Measurements from ENCODE around the gene SAAL1.

The SAAL1 gene

DNA sequence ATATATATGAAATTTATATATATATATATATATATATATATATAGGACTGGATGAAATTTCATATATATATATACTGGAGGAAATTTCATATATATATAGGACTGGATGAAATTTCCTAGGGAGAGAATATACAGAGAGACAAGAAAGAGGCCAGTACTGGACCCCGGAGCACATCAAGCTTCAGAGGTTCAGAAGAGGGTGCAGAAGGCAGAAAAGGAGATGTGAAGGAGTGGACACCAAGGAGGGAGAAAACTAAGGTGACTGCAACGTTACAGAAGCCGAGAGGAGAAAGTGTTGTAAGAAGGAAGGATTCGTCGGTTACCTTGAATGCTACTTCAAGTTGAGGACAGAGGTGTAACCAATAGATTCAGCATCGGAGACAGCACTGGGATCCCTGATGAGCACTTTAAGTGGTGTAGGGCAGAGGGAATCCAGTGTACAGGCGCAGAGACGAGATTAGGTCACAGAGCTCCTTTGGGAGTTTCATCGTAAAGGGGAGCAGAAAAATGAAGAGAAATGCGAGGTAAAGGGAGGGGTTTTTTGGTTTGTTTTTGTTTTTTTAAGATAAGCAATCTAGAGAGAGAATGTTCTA lies 51.3 kb downstream of the SAAL1 start:
- no peak for TF ChIP-seq IKZF3 (tag by site-specific recombination; IDR thresholded peaks at IDR 0.05)
- no peak for TF ChIP-seq ZNF701 (tag by site-specific recombination; IDR thresholded peaks at IDR 0.05)
- no peak for TF ChIP-seq ZNF621 (tag by site-specific recombination; IDR thresholded peaks at IDR 0.05)
- TF ChIP-seq ZNF654 (tag by site-specific recombination; IDR thresholded peaks at IDR 0.05; ENCODE audit: low read depth) = no peak
- H3K27ac ChIP-seq (ENCODE audit: extremely low read depth, low read depth, low read length) = no peak overlapping the region
- ChIA-PET POLR2A (no interaction called here), CTCF (no interaction called here)
- no peaks in the 10 kb centered on the region for H3K9me3 ChIP-seq (ENCODE audit: control insufficient read depth, insufficient read depth, low read depth, low read length)
- H3K4me1 ChIP-seq (ENCODE audit: control insufficient read depth, insufficient read depth, low read length) = no peaks in the 10 kb centered on the region
- no peak overlapping the region for H3K4me3 ChIP-seq (ENCODE audit: low read depth, low read length)
- H3K36me3 ChIP-seq (ENCODE audit: control insufficient read depth in 2 of 2, insufficient read depth in 1 of 2, low read length in 2 of 2) = no peaks in the 10 kb centered on the region

DNA sequence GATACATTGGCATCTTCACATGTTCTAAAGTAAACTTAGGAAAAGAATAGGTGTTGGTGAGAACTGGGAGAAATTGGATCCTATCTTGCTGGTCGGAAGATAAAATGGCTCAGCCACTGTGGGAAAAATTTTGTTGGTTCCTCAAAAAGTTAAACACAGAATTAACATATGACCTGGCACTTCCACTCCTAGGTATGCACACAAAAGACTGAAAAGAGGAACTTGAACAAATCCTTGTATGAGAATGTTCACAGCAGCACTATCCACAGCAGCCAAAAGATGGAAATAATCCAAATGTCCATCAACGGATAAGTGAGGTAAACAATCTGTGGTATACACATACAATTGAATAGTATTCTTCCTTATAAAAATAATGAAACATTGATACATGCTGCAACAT lies 55.0 kb downstream of the SAAL1 start:
- Histone ChIP-seq H3K36me3 (ENCODE audit: control insufficient read depth in 2 of 2, insufficient read depth in 1 of 2, low read length in 2 of 2) (no peaks in the 10 kb centered on the region), H3K4me3 (ENCODE audit: low read depth, low read length) (no peak overlapping the region), H3K4me1 (ENCODE audit: control insufficient read depth, insufficient read depth, low read length) (no peaks in the 10 kb centered on the region), H3K9me3 (ENCODE audit: control insufficient read depth, insufficient read depth, low read depth, low read length) (no peaks in the 10 kb centered on the region), H3K27ac (ENCODE audit: extremely low read depth, low read depth, low read length) (no peak overlapping the region)
- ChIA-PET CTCF (no interaction called here), POLR2A (no interaction called here)
- TF ChIP-seq ZNF473 (tag by site-specific recombination; IDR thresholded peaks at IDR 0.05) (no peak), TSHZ1 (tag by site-specific recombination; IDR thresholded peaks at IDR 0.05; ENCODE audit: borderline replicate concordance) (no peak), ZNF157 (tag by site-specific recombination; IDR thresholded peaks at IDR 0.05) (no peak), ZNF302 (tag by site-specific recombination; IDR thresholded peaks at IDR 0.05; ENCODE audit: low read depth) (no peak), ZNF223 (tag by site-specific recombination; IDR thresholded peaks at IDR 0.05) (no peak), ZNF221 (tag by site-specific recombination; IDR thresholded peaks at IDR 0.05; ENCODE audit: borderline replicate concordance) (no peak), ELK4 (IDR thresholded peaks at IDR 0.05; ENCODE audit: borderline replicate concordance, low read depth, low read length) (no peak)
- TF ChIP-seq, protein P1, sequence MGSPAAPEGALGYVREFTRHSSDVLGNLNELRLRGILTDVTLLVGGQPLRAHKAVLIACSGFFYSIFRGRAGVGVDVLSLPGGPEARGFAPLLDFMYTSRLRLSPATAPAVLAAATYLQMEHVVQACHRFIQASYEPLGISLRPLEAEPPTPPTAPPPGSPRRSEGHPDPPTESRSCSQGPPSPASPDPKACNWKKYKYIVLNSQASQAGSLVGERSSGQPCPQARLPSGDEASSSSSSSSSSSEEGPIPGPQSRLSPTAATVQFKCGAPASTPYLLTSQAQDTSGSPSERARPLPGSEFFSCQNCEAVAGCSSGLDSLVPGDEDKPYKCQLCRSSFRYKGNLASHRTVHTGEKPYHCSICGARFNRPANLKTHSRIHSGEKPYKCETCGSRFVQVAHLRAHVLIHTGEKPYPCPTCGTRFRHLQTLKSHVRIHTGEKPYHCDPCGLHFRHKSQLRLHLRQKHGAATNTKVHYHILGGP (tag by site-specific recombination; IDR thresholded peaks at IDR 0.05) = no peak
- TF ChIP-seq, protein P2, sequence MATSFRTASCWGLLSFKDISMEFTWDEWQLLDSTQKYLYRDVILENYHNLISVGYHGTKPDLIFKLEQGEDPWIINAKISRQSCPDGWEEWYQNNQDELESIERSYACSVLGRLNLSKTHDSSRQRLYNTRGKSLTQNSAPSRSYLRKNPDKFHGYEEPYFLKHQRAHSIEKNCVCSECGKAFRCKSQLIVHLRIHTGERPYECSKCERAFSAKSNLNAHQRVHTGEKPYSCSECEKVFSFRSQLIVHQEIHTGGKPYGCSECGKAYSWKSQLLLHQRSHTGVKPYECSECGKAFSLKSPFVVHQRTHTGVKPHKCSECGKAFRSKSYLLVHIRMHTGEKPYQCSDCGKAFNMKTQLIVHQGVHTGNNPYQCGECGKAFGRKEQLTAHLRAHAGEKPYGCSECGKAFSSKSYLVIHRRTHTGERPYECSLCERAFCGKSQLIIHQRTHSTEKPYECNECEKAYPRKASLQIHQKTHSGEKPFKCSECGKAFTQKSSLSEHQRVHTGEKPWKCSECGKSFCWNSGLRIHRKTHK (tag by site-specific recombination; IDR thresholded peaks at IDR 0.05) = no peak
- TF ChIP-seq, protein P3, sequence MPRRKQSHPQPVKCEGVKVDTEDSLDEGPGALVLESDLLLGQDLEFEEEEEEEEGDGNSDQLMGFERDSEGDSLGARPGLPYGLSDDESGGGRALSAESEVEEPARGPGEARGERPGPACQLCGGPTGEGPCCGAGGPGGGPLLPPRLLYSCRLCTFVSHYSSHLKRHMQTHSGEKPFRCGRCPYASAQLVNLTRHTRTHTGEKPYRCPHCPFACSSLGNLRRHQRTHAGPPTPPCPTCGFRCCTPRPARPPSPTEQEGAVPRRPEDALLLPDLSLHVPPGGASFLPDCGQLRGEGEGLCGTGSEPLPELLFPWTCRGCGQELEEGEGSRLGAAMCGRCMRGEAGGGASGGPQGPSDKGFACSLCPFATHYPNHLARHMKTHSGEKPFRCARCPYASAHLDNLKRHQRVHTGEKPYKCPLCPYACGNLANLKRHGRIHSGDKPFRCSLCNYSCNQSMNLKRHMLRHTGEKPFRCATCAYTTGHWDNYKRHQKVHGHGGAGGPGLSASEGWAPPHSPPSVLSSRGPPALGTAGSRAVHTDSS (tag by site-specific recombination; IDR thresholded peaks at IDR 0.05) = no peak
